Epidermal melanocyte (primary cell): ENCODE measurements around the gene POLA1.
"Not testable (repeated sequence)": the region's sequence is repeated elsewhere in the genome, so short reads cannot be mapped to it uniquely, and the experiment has no call there.

Experiments used
- DNase-seq: peaks from one replicate; pipeline ENCODE4 v3.0.0; 2011; ENCODE audit warnings: low spot score; ENCODE audit not compliant: insufficient read length

The POLA1 gene

GRCh38 chrX:24693453-24694202, at the start of gene POLA1:
POLA1 (plus strand) TSS chrX:24693918; CDS start chrX:24693962, 44 bp downstream.
- peak; percentile 72 for DNase-seq

GRCh38 chrX:24646006-24646405, 47.7 kb upstream of the POLA1 start:
- DNase-seq, result no peak

GRCh38 chrX:24646745-24647182, 47.0 kb upstream of the POLA1 start:
- DNase-seq, result no peak

- peak; percentile 20 for DNase-seq
These were observed 46.3 kb upstream of the POLA1 start, which contains the start of gene PCYT1B for GRCh38 chrX:24647257-24648058. PCYT1B (minus strand) TSS chrX:24647347; CDS start chrX:24647105, 242 bp downstream.

- no peak for DNase-seq
These were observed 45.2 kb upstream of the POLA1 start for GRCh38 chrX:24648495-24648894.

- DNase-seq, result no peak
These were observed 41.9 kb upstream of the POLA1 start for GRCh38 chrX:24651783-24652182.

GRCh38 chrX:24655679-24656078, 38.0 kb upstream of the POLA1 start:
- DNase-seq, result not testable (repeated sequence)

GRCh38 chrX:24657671-24658386, 35.9 kb upstream of the POLA1 start:
- DNase-seq, result no peak

- no peak for DNase-seq
These were observed 35.3 kb upstream of the POLA1 start for GRCh38 chrX:24658421-24658820.

GRCh38 chrX:24659106-24659505, 34.6 kb upstream of the POLA1 start:
- DNase-seq, result no peak

- DNase-seq, result no peak
These were observed 34.1 kb upstream of the POLA1 start for GRCh38 chrX:24659646-24660045.

GRCh38 chrX:24661292-24661691, 32.4 kb upstream of the POLA1 start:
- DNase-seq, result no peak

- DNase-seq, result no peak
These were observed 31.4 kb upstream of the POLA1 start for GRCh38 chrX:24662352-24662751.

- no peak for DNase-seq
These were observed 25.6 kb upstream of the POLA1 start for GRCh38 chrX:24668111-24668510.

- no peak for DNase-seq
These were observed 21.0 kb upstream of the POLA1 start for GRCh38 chrX:24672701-24673190.

GRCh38 chrX:24673424-24673823, 20.3 kb upstream of the POLA1 start:
- DNase-seq, result no peak

- no peak for DNase-seq
These were observed 17.2 kb upstream of the POLA1 start for GRCh38 chrX:24676403-24677024.

GRCh38 chrX:24682739-24683432, 10.8 kb upstream of the POLA1 start:
- no peak for DNase-seq

- DNase-seq, result no peak
These were observed 9.7 kb upstream of the POLA1 start for GRCh38 chrX:24684048-24684447.

- no peak for DNase-seq
These were observed 1.4 kb upstream of the POLA1 start for GRCh38 chrX:24692305-24692704.

GRCh38 chrX:24694825-24695224, 1.1 kb downstream of the POLA1 start:
- DNase-seq, result no peak
